IMR-90 (cell line): ENCODE measurements around the gene SOX9. TPM values are rescaled to one million over a fixed set of nuclear protein-coding genes. Genes with fewer than 3 reads are reported as not detected.

ENCODE experiments used
- ATAC-seq: fragments of 200-7000 bp; cut with Tn5 transposase; 2 replicates; pipeline ENCODE4 v1.9.1; 2020; ENCODE audit warnings: low read depth, mild to moderate bottlenecking, moderate library complexity
- BruUV-seq: library from RNA; stranded (reverse); fragments of 400-500 nt; replicated peaks from 2 replicates; lab custom pipeline; 2021; lab: Mats Ljungman, UMichigan
- CTCF ChIA-PET: fragments of 300-600 bp; formaldehyde crosslinking; extraction: SDS; loops from one replicate; lab custom pipeline; 2021; ENCODE audit warnings: antibody characterized with exemption; lab: Yijun Ruan, JAX
- POLR2A ChIA-PET: fragments of 300-600 bp; sonication (Branson Sonifier 250); formaldehyde crosslinking; loops from one replicate; lab custom pipeline; 2022; ENCODE audit warnings: antibody characterized with exemption; ENCODE audit not compliant: unreplicated experiment; lab: Charles Lee
- DNase-seq: peaks from one replicate; pipeline ENCODE4 v3.0.0; 2013
- H2AFZ ChIP-seq: replicated peaks from 2 replicates; pipeline ENCODE3; 2013; ENCODE audit warnings: low read length, mild to moderate bottlenecking; ENCODE audit not compliant: poor library complexity
- H2AK5ac ChIP-seq: 2 replicates; pipeline ENCODE4 v1.6.1; 2013; ENCODE audit warnings: low read depth, low read length, inconsistent platforms
- H2AK9ac ChIP-seq: replicated peaks from 2 replicates; pipeline ENCODE3; 2013; ENCODE audit warnings: mild to moderate bottlenecking, low read depth, low read length, moderate library complexity; ENCODE audit not compliant: poor library complexity
- H2BK120ac ChIP-seq: 2 replicates; pipeline ENCODE4 v1.6.1; 2013; ENCODE audit warnings: low read depth, low read length, inconsistent platforms
- H2BK15ac ChIP-seq: 3 replicates; pipeline ENCODE4 v1.6.1; 2013; ENCODE audit warnings: low read depth, low read length, inconsistent platforms
- H2BK20ac ChIP-seq: 2 replicates; pipeline ENCODE4 v1.6.1; 2013; ENCODE audit warnings: low read depth, mild to moderate bottlenecking, inconsistent platforms, low read length, moderate library complexity
- H2BK5ac ChIP-seq: 2 replicates; pipeline ENCODE4 v1.6.1; 2013; ENCODE audit warnings: mild to moderate bottlenecking, low read depth, low read length, inconsistent platforms; ENCODE audit not compliant: poor library complexity, severe bottlenecking
- H3K14ac ChIP-seq: replicated peaks from 2 replicates; pipeline ENCODE4 v1.6.1; 2013; ENCODE audit warnings: low read depth, low read length, inconsistent platforms
- H3K18ac ChIP-seq: 2 replicates; pipeline ENCODE4 v1.6.1; 2013; ENCODE audit warnings: low read depth, low read length, control low read depth
- H3K23ac ChIP-seq: 2 replicates; pipeline ENCODE4 v1.6.1; 2013; ENCODE audit warnings: low read depth, low read length, inconsistent platforms
- H3K27ac ChIP-seq: 2 replicates; pipeline ENCODE4 v1.5.1; 2013; ENCODE audit warnings: mild to moderate bottlenecking, control low read depth, low read length; ENCODE audit not compliant: insufficient read depth
- H3K27me3 ChIP-seq: 2 replicates; pipeline ENCODE4 v1.6.1; 2013; ENCODE audit warnings: low read length; ENCODE audit not compliant: control insufficient read depth, insufficient read depth
- H3K36me3 ChIP-seq: 2 replicates; pipeline ENCODE4 v1.6.1; 2013; ENCODE audit warnings: low read length, mixed read lengths; ENCODE audit not compliant: control insufficient read depth, insufficient read depth
- H3K4ac ChIP-seq: 2 replicates; pipeline ENCODE4 v1.6.1; 2013; ENCODE audit warnings: low read depth, low read length, inconsistent platforms
- H3K4me1 ChIP-seq: 2 replicates; pipeline ENCODE4 v1.6.1; 2013; ENCODE audit warnings: low read length, mixed read lengths; ENCODE audit not compliant: control insufficient read depth, insufficient read depth
- H3K4me2 ChIP-seq: 2 replicates; pipeline ENCODE4 v1.6.1; 2013; ENCODE audit warnings: low read depth, mild to moderate bottlenecking, control low read depth, low read length, moderate library complexity
- H3K4me3 ChIP-seq: 2 replicates; pipeline ENCODE4 v1.5.1; 2013; ENCODE audit warnings: low read depth, mild to moderate bottlenecking, control low read depth, low read length, moderate library complexity; ENCODE audit not compliant: insufficient read depth
- H3K56ac ChIP-seq: 2 replicates; pipeline ENCODE4 v1.6.1; 2013; ENCODE audit warnings: low read length, inconsistent platforms; ENCODE audit not compliant: insufficient read depth; ENCODE audit errors: extremely low read depth
- H3K79me1 ChIP-seq, 2 experiments: 2 replicates each; pipeline ENCODE4 v1.6.1; 2013; ENCODE audit warnings: low read length in 2 of 2, inconsistent platforms in 1 of 2, low read depth in 1 of 2
- H3K9ac ChIP-seq: 2 replicates; pipeline ENCODE4 v1.6.1; 2013; ENCODE audit warnings: low read depth, low read length, control low read depth
- H3K9me1 ChIP-seq: 2 replicates; pipeline ENCODE4 v1.6.1; 2013; ENCODE audit warnings: low read length, inconsistent platforms; ENCODE audit not compliant: insufficient read depth
- H3K9me3 ChIP-seq: 2 replicates; pipeline ENCODE4 v1.6.1; 2013; ENCODE audit warnings: low read length; ENCODE audit not compliant: control insufficient read depth, insufficient read depth
- H4K20me1 ChIP-seq: 2 replicates; pipeline ENCODE4 v1.6.1; 2013; ENCODE audit warnings: low read length, inconsistent platforms; ENCODE audit not compliant: insufficient read depth
- H4K5ac ChIP-seq: 2 replicates; pipeline ENCODE4 v1.6.1; 2013; ENCODE audit warnings: mild to moderate bottlenecking, low read depth, low read length, control low read depth
- H4K8ac ChIP-seq, 2 experiments: 2 replicates each; pipeline ENCODE4 v1.6.1; 2013; ENCODE audit warnings: low read depth in 2 of 2, low read length in 2 of 2, control low read depth in 1 of 2, inconsistent platforms in 1 of 2
- H4K91ac ChIP-seq: 2 replicates; pipeline ENCODE4 v1.6.1; 2013; ENCODE audit warnings: low read depth, low read length, inconsistent platforms; ENCODE audit not compliant: insufficient read depth
- CEBPB ChIP-seq: IDR thresholded peaks from 2 replicates; pipeline ENCODE4 v1.6.1; 2012; ENCODE audit warnings: low read depth, low read length, improper control_type of control experiment
- FOS ChIP-seq: fragments of 150-350 bp; IDR thresholded peaks from 2 replicates; pipeline ENCODE4 v1.6.1; 2016; ENCODE audit warnings: low read depth, low read length
- WGBS, 2 experiments: methylation state at CpG; one replicate each; pipeline versions ENCODE4 v1.1.5 to v1.1.7; 2013; ENCODE audit warnings: missing lambda C conversion rate in 2 of 2; ENCODE audit not compliant: insufficient read length in 1 of 2; ENCODE audit errors: extremely low coverage in 2 of 2; 5-methylcytosine and 5-hydroxymethylcytosine counted together
- dilution Hi-C: fragments of 300-500 bp; cut with HindIII; formaldehyde crosslinking; loops from one replicate; pipeline ENCODE4 v1.14.3; 2018; ENCODE audit warnings: low sequenced_read_pairs; ENCODE audit not compliant: unreplicated experiment
- in situ Hi-C: fragments of 300-500 bp; cut with MboI; formaldehyde crosslinking; loops from 3 replicates; pipeline ENCODE4 v1.14.3; 2019; ENCODE audit warnings: low sequenced_read_pairs, inconsistent platforms, mixed read lengths
- intact Hi-C: fragments of 100-400 bp; cut with micrococcal nuclease; formaldehyde crosslinking; loops from 2 replicates; pipeline ENCODE4 v1.10.0; 2022
- polyA plus RNA-seq, 3 experiments: library from polyadenylated mRNA; depleted of rRNA; stranded (reverse); fragments of >200 nt; gene quantifications; 2 replicates each; pipeline ENCODE4 v1.2.3, GENCODE V29; 2012; ENCODE audit warnings: low replicate concordance in 1 of 3
- total RNA-seq: library from RNA; depleted of rRNA; stranded (reverse); fragments of >200 nt; gene quantifications from 2 replicates; pipeline ENCODE4 v1.2.3, GENCODE V29; 2012

SOX9 gene
- total and polyA plus RNA-seq, 2 of the 4 experiments (the other 2 are of a cell fraction): 4.1 to 12.7 TPM

DNA sequence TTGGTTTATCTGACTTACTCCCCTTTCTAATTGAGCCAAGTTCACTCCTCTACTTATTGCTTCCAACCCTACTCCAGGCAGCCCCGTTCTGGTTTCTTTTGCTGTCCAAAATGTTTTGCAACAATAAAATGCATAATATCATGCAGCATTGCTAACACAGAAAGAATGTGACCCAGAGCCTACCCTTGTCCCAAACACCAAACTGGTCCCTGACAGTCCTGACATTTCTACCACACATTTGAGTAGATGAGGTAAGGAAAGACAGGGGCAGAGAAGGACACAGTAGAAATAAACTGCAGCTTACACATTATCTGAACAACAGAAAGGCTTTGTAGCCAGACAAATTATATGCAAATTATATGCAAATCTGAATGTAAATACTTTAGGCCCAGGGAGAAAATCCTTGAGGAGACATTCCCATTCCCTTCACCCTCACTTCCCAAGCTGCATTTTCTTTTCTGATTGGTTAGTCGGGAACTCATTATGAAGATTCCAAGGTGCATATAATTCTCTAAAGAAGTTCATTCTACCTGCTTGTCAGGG is 31.6 kb downstream of the SOX9 start:
- Histone ChIP-seq H3K9me1 (peaks cover 9% of the 10 kb centered on the region), H3K36me3 (no peaks in the 10 kb centered on the region), H3K9ac (no peak overlapping the region), H3K4ac (peak overlapping the region; percentile 30; the same call in 1 of the 2 replicates), H3K27ac (no peak overlapping the region), H4K20me1 (no peaks in the 10 kb centered on the region), H3K4me3 (no peak overlapping the region), H2BK120ac (peak overlapping the region; percentile 29; the same call in 1 of the 2 replicates), H2AK9ac (no peak overlapping the region), H2AFZ (no peak overlapping the region), H3K14ac (0 out of 2 replicates have a peak overlapping the region, but pooled peaks have one; percentile 56), H4K5ac (no peak overlapping the region), H2BK5ac (no peak overlapping the region), H3K4me2 (0 out of 2 replicates have a peak overlapping the region, but pooled peaks have one; percentile 6), H3K56ac (no peak overlapping the region), H3K4me1 (peaks cover 10% of the 10 kb centered on the region), H2BK20ac (no peak overlapping the region; the same call in 1 of the 2 replicates), H3K9me3 (no peaks in the 10 kb centered on the region), H3K79me1 (no peaks in the 10 kb centered on the region), H2AK5ac (peak overlapping the region; percentile 44; the same call in 1 of the 2 replicates), H4K91ac (peak overlapping the region; percentile 60; the same call in 1 of the 2 replicates), H3K18ac (no peak overlapping the region), H4K8ac (0 out of 4 replicates have a peak overlapping the region, but pooled peaks of 1 of the 2 experiments have one; percentile 16), H2BK15ac (peak overlapping the region; percentile 81; the same call in 1 of the 3 replicates), H3K27me3 (no peaks in the 10 kb centered on the region), H3K23ac (no peak overlapping the region; the same call in 1 of the 2 replicates)
- 0% methylated on average over 1 of the region's 2 CpGs; no CpG with 5 or more reads in 1 of the 2 experiments for WGBS, 2 experiments
- intact Hi-C loops (no loop called here), in situ Hi-C loops (no loop called here), dilution Hi-C loops (no loop called here)
- TF ChIP-seq CEBPB: peak; percentile 37; the same call in 1 of the 2 replicates
- no peak for TF ChIP-seq FOS
- DNase-seq (peak; percentile 25), ATAC-seq (peak; percentile 84)
- no TSS peak for BruUV-seq
- ChIA-PET POLR2A (no interaction called here), CTCF (interaction anchor here (1.6 kb wide), 1 partner anchor 28 kb away, joined by 3 read pairs; no protein-coding TSS in a partner anchor)
